OCI-LY1 (cell line): Measurements from ENCODE around the gene FADD.

ENCODE experiments used
- H2AFZ ChIP-seq: fragments of 200-600 bp; sonication (generic), shearing (Covaris generic); 2 replicates; pipeline ENCODE4 v1.6.0; 2014; ENCODE audit warnings: antibody characterized with exemption, mild to moderate bottlenecking, low read length
- H3F3A ChIP-seq: fragments of 200-600 bp; sonication (generic), shearing (Covaris generic); 2 replicates; pipeline ENCODE4 v1.6.0; 2014; ENCODE audit warnings: mild to moderate bottlenecking, antibody characterized with exemption, low read length, moderate library complexity; ENCODE audit not compliant: insufficient read depth
- H3K27ac ChIP-seq: fragments of 200-600 bp; sonication (generic); 2 replicates; pipeline ENCODE4 v1.5.1; 2014; ENCODE audit warnings: low read length, mixed run types, mild to moderate bottlenecking, low read depth; ENCODE audit not compliant: poor library complexity, severe bottlenecking
- H3K27me3 ChIP-seq: fragments of 200-600 bp; sonication (generic); 2 replicates; pipeline ENCODE4 v1.6.0; 2014; ENCODE audit warnings: antibody characterized with exemption, mild to moderate bottlenecking, low read length, moderate library complexity; ENCODE audit not compliant: insufficient read depth
- H3K36me3 ChIP-seq: fragments of 200-600 bp; sonication (generic); 2 replicates; pipeline ENCODE4 v1.6.1; 2014; ENCODE audit warnings: mild to moderate bottlenecking, antibody characterized with exemption, low read length, moderate library complexity, mixed read lengths; ENCODE audit not compliant: insufficient read depth
- H3K4me1 ChIP-seq: fragments of 200-600 bp; sonication (generic); 2 replicates; pipeline ENCODE4 v1.5.1; 2014; ENCODE audit warnings: mild to moderate bottlenecking, low read length, moderate library complexity; ENCODE audit not compliant: insufficient read depth, severe bottlenecking
- H3K4me2 ChIP-seq: fragments of 200-600 bp; sonication (generic), shearing (Covaris generic); 2 replicates; pipeline ENCODE4 v1.6.1; 2014; ENCODE audit warnings: low read length
- H3K4me3 ChIP-seq: fragments of 200-600 bp; sonication (generic); 2 replicates; pipeline ENCODE4 v1.5.1; 2014; ENCODE audit warnings: low read length, low read depth, mild to moderate bottlenecking, mixed read lengths; ENCODE audit not compliant: poor library complexity, severe bottlenecking
- H3K79me2 ChIP-seq: fragments of 200-600 bp; shearing (Covaris generic); 2 replicates; pipeline ENCODE4 v1.6.1; 2016; ENCODE audit warnings: mixed run types, low read length, mixed read lengths; ENCODE audit not compliant: insufficient read depth
- H3K9ac ChIP-seq: fragments of 200-600 bp; sonication (generic), shearing (Covaris generic); 2 replicates; pipeline ENCODE4 v1.6.1; 2014; ENCODE audit warnings: mild to moderate bottlenecking, low read length, mixed read lengths
- H3K9me2 ChIP-seq: fragments of 200-600 bp; sonication (generic), shearing (Covaris generic); 2 replicates; pipeline ENCODE4 v1.6.1; 2014; ENCODE audit warnings: low read depth, mild to moderate bottlenecking, low read length, mixed read lengths
- H3K9me3 ChIP-seq: fragments of 200-600 bp; shearing (Covaris generic); 2 replicates; pipeline ENCODE4 v1.6.1; 2014; ENCODE audit warnings: low read length, mixed read lengths
- H4K20me1 ChIP-seq: fragments of 200-600 bp; sonication (generic), shearing (Covaris generic); 2 replicates; pipeline ENCODE4 v1.6.0; 2016; ENCODE audit warnings: mild to moderate bottlenecking, low read length; ENCODE audit not compliant: insufficient read depth
- CTCF ChIP-seq: fragments of 200-600 bp; sonication (generic), shearing (Covaris generic); IDR thresholded peaks from 2 replicates; pipeline ENCODE4 v1.5.1; 2017; ENCODE audit warnings: mild to moderate bottlenecking, antibody characterized with exemption, low read length, moderate library complexity, mixed read lengths
- EZH2 ChIP-seq: fragments of 200-600 bp; sonication (generic), shearing (Covaris generic); IDR thresholded peaks from 2 replicates; pipeline ENCODE4 v1.8.0; 2017; ENCODE audit warnings: borderline replicate concordance, mixed run types, mild to moderate bottlenecking, antibody characterized with exemption, low read length, moderate library complexity, mixed read lengths

The FADD gene

GRCh38 chr11:70167723-70168404 lies 35.2 kb upstream of the FADD start:
- H3K27me3 ChIP-seq: no peaks in the 10 kb centered on the region; the same call in 1 of the 2 replicates
- no peaks in the 10 kb centered on the region for H3K36me3 ChIP-seq
- no peaks in the 10 kb centered on the region for H4K20me1 ChIP-seq
- H2AFZ ChIP-seq: no peak overlapping the region
- no peaks in the 10 kb centered on the region for H3K79me2 ChIP-seq
- TF ChIP-seq EZH2 (no peak), CTCF (no peak)
- no peaks in the 10 kb centered on the region for H3F3A ChIP-seq
- H3K4me2 ChIP-seq: no peak overlapping the region
- no peaks in the 10 kb centered on the region for H3K9me3 ChIP-seq
- H3K9ac ChIP-seq: no peak overlapping the region
- no peak overlapping the region for H3K27ac ChIP-seq
- no peaks in the 10 kb centered on the region for H3K4me1 ChIP-seq
- H3K9me2 ChIP-seq: no peaks in the 10 kb centered on the region
- no peak overlapping the region for H3K4me3 ChIP-seq

- TF ChIP-seq EZH2 (no peak), CTCF (no peak)
- no peaks in the 10 kb centered on the region for H3F3A ChIP-seq
- H2AFZ ChIP-seq: no peak overlapping the region
- no peaks in the 10 kb centered on the region for H3K79me2 ChIP-seq
- no peak overlapping the region for H3K27ac ChIP-seq
- H4K20me1 ChIP-seq: no peaks in the 10 kb centered on the region
- no peaks in the 10 kb centered on the region; the same call in 1 of the 2 replicates for H3K27me3 ChIP-seq
- no peak overlapping the region for H3K4me2 ChIP-seq
- H3K9me3 ChIP-seq: no peaks in the 10 kb centered on the region
- H3K4me3 ChIP-seq: no peak overlapping the region
- no peaks in the 10 kb centered on the region for H3K4me1 ChIP-seq
- no peaks in the 10 kb centered on the region for H3K9me2 ChIP-seq
- no peak overlapping the region for H3K9ac ChIP-seq
- no peaks in the 10 kb centered on the region for H3K36me3 ChIP-seq
Measured at GRCh38 chr11:70168405-70168754, 34.7 kb upstream of the FADD start.

- Histone ChIP-seq H3K9me2 (no peaks in the 10 kb centered on the region), H3K9ac (no peak overlapping the region)
Measured at GRCh38 chr11:70169127-70169526, 34.0 kb upstream of the FADD start.

More at GRCh38 chr11:70169127-70169526, 34.0 kb upstream of the FADD start:
- H2AFZ ChIP-seq: no peak overlapping the region
- no peak overlapping the region for H3K4me2 ChIP-seq
- no peak for TF ChIP-seq CTCF
- H3K4me3 ChIP-seq: no peak overlapping the region
- H4K20me1 ChIP-seq: no peaks in the 10 kb centered on the region
- H3K27ac ChIP-seq: no peak overlapping the region
- H3K9me3 ChIP-seq: no peaks in the 10 kb centered on the region
- no peaks in the 10 kb centered on the region for H3K36me3 ChIP-seq
- H3F3A ChIP-seq: no peaks in the 10 kb centered on the region
- H3K4me1 ChIP-seq: no peaks in the 10 kb centered on the region
- no peaks in the 10 kb centered on the region; the same call in 1 of the 2 replicates for H3K27me3 ChIP-seq
- H3K79me2 ChIP-seq: no peaks in the 10 kb centered on the region
